ENCODE data around the gene AZGP1.
A peak's percentile ranks its signal among the peaks of the same experiment; 100 is the strongest.
"Not testable (repeated sequence)": the region's sequence is repeated elsewhere in the genome, so short reads cannot be mapped to it uniquely, and the experiment has no call there.

Gene AZGP1

GRCh38 chr7:99996755-99997544, 21.1 kb upstream of the AZGP1 start:
- DNase-seq: no peak

GRCh38 chr7:99994819-99995218, 19.0 kb upstream of the AZGP1 start:
- DNase-seq: no peak

- no peak for DNase-seq
These were observed 16.7 kb upstream of the AZGP1 start for GRCh38 chr7:99992330-99993038.

- DNase-seq: not testable (repeated sequence)
These were observed 15.7 kb upstream of the AZGP1 start for GRCh38 chr7:99991543-99991942.

- DNase-seq: no peak
These were observed 14.6 kb upstream of the AZGP1 start for GRCh38 chr7:99990460-99990852.

GRCh38 chr7:99987846-99988245, 12.0 kb upstream of the AZGP1 start:
- no peak for DNase-seq

GRCh38 chr7:99987306-99987705, 11.5 kb upstream of the AZGP1 start:
- DNase-seq: not testable (repeated sequence)

- no peak for DNase-seq
These were observed 8.8 kb upstream of the AZGP1 start for GRCh38 chr7:99984593-99984992.

- DNase-seq: not testable (repeated sequence)
These were observed 5.2 kb upstream of the AZGP1 start for GRCh38 chr7:99981066-99981465.

- not testable (repeated sequence) for DNase-seq
These were observed 4.6 kb upstream of the AZGP1 start for GRCh38 chr7:99980448-99980872.

- DNase-seq: peak; percentile 69
These were observed 4.0 kb upstream of the AZGP1 start for GRCh38 chr7:99979814-99980225.

- no peak for DNase-seq
These were observed 795 bp upstream of the AZGP1 start for GRCh38 chr7:99976626-99977025.

- DNase-seq: no peak
These were observed 1.1 kb downstream of the AZGP1 start for GRCh38 chr7:99974681-99975080.

- DNase-seq: not testable (repeated sequence)
These were observed 2.0 kb downstream of the AZGP1 start for GRCh38 chr7:99973817-99974216.

- DNase-seq: no peak
These were observed 4.6 kb downstream of the AZGP1 start for GRCh38 chr7:99971242-99971641.

GRCh38 chr7:99969813-99970212, 6.0 kb downstream of the AZGP1 start:
- not testable (repeated sequence) for DNase-seq

GRCh38 chr7:99969298-99969697, 6.5 kb downstream of the AZGP1 start:
- no peak for DNase-seq

GRCh38 chr7:99958564-99959227, 17.1 kb downstream of the AZGP1 start:
- DNase-seq: no peak

- DNase-seq: no peak
These were observed 20.6 kb downstream of the AZGP1 start for GRCh38 chr7:99955247-99955646.

GRCh38 chr7:99954643-99955042, 21.2 kb downstream of the AZGP1 start:
- not testable (repeated sequence) for DNase-seq

GRCh38 chr7:99953649-99954048, 22.2 kb downstream of the AZGP1 start:
- no peak for DNase-seq

- not testable (repeated sequence) for DNase-seq
These were observed 23.2 kb downstream of the AZGP1 start for GRCh38 chr7:99952649-99953048.

GRCh38 chr7:99950819-99951218, 25.0 kb downstream of the AZGP1 start:
- not testable (repeated sequence) for DNase-seq
